ENCODE data around the gene CDH13.
"Not testable (repeated sequence)": the region's sequence is repeated elsewhere in the genome, so short reads cannot be mapped to it uniquely, and the experiment has no call there.

Gene CDH13

DNA sequence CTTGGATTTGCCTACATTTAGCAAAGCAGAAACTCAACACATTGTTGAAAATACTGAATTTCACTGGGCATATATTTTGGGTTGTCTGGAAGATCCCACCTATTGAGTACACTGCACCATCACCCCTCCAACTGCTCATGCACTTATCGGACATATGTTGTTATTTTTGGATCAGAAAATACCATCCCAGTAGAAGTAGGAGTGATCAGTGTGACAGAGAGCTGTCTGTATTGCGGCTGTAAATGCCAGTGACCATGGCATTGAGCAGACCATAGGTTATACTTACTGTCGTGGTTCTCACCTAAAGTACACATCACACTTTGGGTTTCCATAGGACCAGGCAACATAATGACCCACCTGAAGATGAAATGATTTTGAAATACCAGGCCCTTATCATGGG is 264.7 kb downstream of the CDH13 start:
- no peak for DNase-seq (ENCODE audit: low read depth)

DNA sequence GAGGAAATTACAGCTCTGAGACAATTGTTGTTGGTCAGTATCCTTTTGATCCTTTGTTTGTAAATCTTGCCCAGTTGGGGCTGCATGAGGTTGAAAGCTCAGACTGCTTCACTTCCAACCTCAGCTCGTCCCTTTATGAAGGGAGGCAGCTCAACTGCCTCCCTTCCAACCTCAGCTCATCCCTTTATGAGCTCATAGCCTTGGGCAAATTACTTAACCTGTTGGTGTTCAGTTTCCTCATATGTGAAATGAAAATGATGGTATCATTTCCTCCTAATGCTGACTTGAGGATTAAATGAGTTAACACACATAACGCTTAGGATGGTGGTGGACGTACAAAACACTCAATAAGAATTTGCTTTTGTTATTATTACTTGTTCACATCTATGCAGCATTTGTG is 265.1 kb downstream of the CDH13 start:
- no peak for DNase-seq (ENCODE audit: low read depth)

DNA sequence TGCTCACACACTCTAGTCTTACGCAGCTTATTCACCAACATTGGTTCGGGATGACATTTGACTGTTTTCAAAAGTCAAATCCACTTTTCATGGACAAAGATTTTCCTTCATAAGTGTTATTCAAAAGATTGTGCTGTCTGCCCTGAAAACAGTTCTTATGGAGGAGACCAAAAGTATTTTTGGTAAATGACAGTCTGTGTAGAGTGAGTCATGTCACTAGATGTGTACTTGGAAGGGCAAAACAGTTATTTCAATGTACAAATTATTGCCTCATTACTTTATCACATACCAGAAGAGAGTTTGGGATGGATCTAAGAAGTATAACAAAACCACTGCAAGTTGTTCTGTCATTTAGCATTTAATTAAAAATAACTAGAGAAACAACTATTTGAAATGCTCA is 265.6 kb downstream of the CDH13 start:
- no peak for DNase-seq (ENCODE audit: low read depth)

DNA sequence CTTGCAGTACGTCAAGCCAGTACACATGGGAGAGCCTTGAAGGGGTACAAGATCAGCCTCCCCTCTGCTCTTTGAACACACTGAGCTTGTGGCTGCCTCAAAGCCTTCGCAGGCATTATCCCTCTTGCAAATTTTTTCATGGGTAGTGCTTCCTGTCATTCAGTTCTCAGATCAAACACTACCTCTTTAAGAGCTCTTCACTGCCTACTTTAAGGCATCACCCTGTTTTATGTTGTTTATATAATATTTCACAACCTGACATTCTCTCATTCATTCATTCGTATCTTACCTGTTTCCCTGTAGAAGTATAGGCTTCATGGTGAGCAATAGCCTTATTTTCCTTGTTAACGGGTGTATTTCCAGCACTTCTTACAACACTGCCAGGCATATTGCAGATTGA is 269.1 kb downstream of the CDH13 start:
- DNase-seq (ENCODE audit: low read depth) = no peak

DNA sequence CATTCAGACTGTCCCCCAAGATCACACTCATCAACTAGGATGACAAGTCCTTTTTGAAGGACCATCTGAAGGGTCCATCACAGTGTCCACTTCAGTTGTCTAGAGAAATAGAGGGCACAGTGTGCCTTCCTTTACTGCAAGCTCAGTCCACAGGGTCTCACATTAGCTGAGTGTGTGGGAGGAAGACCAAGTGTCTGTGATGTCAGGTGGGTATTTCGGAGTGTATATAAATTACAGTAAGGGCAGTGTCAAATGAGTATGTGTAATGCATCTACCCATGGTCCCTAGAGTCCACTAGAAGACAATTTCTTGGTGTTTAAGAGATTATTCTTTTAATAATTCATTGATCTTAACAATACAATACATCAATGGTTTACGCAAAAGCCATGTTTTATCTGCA is 272.2 kb downstream of the CDH13 start:
- no peak for DNase-seq (ENCODE audit: low read depth)

DNA sequence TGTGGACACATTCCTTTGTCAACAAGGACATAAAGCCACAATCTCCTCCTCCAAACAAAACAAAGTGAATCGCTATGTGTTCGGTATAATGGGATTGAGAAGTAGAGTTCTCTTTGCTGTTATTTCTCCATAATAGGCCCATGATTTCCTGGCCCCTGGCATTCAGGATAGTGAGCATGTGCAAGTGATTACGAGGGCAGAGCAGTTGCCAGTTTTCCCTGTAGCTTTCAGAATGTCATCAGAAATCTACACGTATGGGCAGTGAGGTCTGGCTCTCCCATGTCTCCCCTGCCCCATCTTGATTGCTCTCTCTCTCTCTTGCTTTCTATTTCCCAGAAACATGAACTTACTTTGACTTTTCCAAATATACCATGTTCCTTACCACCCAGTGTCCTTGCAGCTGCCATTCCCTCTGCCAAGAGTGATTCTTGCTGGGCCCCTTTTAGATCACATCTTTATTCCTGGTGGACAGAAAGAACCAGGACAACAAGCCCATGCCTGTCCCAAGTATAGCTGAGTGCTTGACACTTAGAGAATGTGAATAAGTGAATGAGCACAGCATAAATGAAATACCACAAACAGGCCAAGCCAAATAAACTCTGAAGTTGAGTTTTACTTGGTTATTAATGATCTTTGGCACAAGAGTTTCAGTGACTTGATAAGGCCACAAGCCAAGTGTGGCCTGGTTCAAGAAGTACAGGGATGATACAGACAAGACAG is 273.1 kb downstream of the CDH13 start:
- no peak for DNase-seq (ENCODE audit: low read depth)

DNA sequence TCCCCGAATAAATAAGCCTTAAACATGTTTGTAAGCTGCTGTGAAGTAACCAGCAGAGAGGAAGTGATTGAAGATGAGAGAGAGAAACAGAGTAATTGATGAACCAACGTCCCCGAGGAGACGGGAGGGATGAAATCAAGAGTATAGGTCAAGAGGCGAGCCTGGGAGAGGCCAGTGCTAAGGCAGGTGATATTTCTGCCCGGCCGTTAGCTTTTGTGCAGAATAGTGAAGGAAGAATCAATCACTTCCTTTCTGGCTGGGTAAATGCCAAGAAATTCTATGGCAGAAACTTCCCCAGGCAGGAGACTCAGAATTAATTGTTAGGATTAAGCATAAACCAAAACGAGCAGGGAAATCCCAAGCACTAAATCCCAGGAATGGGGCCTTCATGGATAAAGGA is 273.8 kb downstream of the CDH13 start:
- DNase-seq (ENCODE audit: low read depth) = no peak

DNA sequence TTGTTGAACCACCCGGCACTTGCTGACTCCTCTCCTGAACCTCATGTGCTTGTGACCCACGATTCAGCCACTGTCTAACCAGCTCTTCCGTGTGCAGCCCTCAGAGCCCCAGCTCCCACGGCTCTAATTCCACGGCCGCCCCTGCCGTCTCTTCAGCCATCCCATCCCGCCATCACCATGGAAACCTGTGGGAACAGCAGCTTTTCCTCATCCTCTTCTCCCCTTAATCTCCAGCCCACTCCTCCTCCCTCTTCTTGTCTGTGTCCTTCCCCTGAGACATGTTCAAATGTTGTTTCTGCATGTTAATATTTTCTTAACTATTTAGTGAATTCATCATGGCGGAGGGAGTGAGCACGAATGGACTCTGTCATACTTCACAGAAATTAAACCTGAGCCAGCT is 285.2 kb downstream of the CDH13 start:
- DNase-seq (ENCODE audit: low read depth) = no peak

DNA sequence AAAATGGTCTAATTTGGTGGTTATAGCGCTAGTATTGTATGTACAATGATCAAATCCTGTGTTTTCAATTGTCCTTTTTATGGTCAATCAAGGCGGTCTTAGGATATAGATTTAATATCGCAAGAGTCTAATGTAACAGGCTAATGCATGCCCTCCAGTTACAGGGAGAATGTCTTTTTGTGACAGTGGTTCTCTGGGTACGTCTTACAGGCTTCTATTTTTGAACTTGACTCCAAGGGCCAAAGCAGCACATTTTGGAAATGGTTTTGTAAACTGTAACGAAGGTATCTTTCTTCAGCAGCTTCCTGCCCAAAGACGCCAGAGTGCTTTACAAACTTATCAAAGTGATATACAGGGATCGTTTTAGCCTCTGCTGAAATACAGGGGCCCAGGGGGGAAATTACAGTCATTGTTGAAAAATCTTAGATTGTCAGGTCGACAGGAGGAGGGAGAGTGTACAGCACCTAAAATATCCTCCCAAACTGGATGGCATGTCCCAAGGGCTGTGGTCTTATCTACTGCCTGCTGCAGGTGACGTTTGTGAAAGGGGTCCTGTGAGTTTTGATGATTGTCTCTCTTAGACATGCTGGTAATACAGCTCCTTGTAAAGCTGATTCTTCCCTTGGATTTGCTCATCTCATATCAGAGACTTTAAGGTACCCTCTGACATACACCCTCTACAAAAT is 288.5 kb downstream of the CDH13 start:
- DNase-seq (ENCODE audit: low read depth) = no peak

DNA sequence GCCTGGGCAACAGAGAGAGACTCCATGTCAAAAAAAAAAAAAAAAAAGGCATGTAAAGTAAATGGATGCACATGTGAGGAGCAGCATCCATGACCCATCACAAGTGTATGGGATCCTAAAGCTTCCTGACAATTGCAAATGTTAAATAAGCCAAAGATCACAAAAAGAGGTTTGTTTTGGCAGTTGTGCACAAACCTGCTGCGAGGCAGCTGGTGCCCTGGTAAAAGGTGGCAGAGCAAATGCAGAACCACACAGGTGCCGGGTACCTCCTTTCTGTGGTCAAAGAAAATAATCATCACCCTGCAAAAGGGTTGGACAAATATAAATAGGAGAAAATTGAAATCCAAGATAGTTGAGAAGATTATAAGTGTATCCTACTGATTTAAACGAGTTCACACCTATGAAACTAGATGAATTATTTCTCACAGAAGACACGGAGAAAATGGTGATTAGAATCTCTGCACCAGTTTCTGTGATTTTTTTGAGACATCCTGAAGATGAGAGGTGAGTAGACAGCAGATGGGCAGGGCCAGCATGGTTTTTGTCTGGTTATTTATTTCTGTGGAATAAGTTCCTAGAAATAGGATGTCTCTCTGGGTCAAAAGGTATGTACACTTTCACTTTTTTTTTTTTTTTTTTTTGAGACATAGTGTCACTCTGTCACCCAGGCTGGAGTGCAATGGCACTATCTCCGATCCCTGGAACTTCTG is 291.3 kb downstream of the CDH13 start:
- DNase-seq (ENCODE audit: low read depth) = no peak

DNA sequence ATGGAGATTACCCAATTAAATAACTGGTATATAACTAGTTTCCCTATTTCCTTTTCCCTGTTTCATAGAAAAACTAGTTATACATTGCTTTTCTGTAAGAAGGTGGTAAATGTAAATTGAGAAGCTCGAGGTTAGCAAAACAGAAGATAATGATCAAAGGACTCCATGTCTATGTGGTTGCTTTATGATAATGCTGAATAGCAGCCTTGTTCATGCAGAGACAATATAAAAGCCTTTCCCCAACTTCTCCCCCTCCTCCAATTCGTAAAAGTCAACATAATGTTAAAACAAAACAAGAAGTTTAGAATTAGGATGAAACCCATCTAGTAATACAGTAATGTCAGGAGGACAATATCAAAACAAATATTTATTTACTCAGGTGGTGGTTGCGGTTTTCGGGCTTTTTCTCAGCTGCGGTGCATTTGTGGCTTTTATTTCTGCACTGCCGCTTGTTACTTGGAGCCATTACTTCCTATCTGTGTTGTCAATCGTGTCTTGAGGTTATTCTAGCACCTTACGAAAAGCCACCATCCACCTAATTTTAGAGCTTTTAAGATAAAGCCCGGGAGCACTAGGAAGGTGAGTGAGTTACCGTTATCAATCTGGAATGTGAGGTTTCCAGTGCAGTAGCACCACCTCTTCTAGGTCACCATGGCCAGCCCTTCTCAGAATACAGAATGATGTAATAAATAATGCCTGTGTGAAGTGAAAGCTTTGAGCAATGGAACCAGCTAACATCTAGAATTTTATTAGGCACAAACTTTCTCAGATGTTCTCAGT is 297.5 kb downstream of the CDH13 start:
- no peak for DNase-seq (ENCODE audit: low read depth)

DNA sequence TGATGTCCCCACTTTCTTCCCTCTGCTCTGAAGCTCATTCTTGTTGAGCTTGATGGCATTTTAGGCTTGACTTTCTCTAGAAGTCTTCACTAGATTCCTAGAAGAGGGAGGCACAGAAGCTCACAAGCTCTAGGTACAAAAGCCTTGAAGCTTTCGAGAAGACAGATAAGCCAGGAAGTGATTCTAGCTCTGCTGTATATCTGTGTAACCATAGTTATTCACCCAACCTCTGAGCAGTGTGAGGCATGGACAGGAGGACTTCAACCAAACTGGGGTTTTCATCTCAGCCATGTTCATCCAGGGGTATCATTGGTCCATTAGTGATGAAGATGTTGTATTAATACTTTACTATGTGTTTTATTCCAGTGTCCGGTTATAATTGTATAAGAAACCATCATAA is 299.7 kb downstream of the CDH13 start:
- no peak for DNase-seq (ENCODE audit: low read depth)

DNA sequence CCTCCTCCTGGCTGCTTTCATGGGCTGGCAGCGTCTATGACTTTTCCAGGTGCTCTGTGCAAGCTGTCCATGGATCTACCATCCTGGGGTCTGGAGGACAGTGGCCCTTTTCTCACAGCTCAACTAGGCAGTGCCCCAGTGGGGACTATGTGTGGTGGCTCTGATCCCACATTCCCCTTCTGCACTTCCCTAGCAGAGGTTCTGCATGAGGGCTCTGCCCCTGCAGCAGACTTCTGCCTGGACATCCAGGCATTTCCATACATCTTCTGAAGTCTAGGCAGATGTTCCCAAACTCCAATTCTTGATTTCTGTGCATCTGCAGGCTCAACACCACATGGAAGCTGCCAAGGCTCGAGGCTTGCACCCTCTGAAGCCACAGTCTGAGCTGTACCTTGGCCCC is 307.2 kb downstream of the CDH13 start:
- not testable (repeated sequence) for DNase-seq (ENCODE audit: low read depth)

DNA sequence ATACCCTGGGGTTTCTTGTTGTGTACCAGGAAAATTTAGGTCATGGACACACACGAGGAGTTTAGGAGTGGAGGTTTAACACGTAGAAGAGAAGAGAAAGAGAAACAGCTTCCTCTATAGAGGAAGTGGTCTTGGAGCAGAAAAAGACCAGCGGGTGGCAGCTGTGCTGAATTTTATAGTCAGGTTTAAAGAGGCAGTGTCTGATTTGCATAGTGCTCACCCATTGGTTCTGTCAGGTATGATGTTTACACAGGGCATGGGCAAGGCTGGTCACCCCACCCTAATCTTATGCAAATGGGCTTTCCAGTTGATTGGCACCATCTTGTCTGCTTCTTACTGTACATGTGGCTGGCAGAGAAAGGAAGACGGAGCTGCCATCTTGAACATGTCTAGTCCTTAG is 309.0 kb downstream of the CDH13 start:
- DNase-seq (ENCODE audit: low read depth) = no peak

DNA sequence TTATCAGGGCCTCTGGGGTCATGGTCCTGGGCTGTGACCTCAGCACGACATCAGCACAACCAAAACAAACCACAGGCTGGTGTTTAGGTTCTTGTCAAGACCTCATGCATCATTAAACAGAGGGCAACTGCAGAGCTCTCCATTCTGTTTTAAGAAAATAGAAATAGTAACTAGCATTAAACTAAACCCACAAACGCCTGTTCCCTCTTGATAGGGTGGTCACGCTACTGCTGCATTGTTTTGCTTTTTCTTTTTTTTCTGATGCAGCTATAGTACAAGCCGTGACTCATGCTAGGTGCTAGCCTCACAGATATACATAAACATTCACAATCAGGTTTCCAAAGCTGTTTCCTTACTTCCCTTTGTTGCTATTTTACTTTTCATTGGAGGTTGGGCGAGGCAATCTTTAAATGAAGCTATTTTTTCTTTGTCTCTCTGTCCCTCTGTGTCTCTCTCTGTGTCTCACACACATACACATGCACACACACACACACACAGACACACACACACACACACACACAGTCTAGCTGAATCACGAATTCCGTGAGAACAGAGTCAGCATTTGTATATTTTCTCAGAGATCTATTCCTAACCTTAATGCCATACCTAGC is 310.3 kb downstream of the CDH13 start:
- DNase-seq (ENCODE audit: low read depth) = no peak

DNA sequence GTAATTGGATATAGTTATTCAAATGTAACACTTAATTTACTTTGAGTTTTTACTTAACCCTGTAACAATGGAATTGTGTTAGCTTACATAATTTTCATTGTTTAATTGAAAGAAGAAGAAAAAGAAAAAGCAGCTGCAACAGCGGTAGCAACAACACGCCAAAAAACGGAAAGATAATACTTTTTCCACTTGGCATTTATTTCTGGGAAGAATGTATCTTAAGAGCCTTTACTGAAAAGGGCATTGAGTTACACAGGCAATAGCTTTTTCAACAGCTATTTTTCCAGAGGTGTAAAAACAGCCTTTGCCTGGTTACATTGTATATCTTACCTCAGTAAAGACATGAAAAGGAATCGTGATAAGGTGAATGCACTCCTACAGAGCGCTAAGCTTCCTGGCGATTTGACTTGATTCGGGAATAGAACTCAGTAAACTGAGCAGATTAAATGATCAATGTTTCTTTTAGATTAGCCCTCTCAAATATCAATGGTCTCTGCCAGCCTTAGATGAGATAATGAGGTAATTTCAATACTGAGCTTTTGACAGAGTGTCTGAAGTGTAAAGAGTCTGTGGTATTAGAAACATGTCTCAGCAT is 311.3 kb downstream of the CDH13 start:
- no peak for DNase-seq (ENCODE audit: low read depth)

DNA sequence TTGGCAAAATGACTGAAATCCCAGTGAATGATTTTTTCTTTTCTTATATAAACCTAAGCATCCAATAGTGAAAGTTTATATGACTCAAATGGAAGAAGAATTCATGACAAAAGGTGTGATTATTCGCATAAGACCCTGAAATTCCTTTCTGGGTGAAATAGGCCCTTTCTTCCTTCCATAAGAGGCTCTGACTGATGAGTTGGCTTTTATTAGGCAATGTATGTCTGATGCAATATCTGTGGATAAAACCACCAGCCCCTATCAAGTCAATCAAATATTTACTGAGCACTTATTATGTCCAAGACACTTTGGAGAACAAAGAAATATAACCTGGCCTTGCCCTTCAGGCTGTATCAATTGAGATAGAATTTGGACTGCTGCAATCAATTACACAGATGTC is 316.6 kb downstream of the CDH13 start:
- DNase-seq (ENCODE audit: low read depth) = no peak

DNA sequence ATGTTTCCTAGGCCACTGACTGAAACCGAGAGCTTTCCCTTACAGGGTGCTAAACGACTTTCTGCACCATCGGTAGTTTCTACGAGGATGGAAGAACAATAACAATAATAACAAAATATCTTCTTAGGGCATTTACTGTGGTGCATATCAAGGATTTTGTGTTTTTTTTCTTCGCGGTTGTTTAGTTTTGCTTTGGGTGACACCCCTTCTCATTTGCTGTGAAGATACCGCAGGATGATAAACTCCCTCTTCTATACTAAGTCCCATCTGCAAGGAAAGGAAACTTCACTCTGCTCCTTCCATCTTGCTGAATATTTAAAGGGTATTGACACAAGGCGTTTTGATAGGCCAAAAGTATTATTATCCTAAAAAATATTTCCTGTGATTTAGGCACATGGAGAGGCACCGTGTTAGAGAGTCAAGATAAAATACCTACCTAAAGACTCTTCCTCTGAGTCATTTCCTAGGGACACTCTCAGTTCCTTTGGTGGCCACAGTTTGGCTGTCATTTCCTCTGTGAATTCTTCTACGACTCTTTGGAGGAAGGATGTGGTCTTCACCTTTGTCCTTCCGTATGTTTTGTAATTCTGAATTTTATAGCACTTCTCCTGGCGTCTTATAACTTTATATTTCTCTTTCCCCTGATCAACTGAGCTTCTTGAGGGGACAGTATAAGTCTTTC is 318.8 kb downstream of the CDH13 start:
- no peak for DNase-seq (ENCODE audit: low read depth)

DNA sequence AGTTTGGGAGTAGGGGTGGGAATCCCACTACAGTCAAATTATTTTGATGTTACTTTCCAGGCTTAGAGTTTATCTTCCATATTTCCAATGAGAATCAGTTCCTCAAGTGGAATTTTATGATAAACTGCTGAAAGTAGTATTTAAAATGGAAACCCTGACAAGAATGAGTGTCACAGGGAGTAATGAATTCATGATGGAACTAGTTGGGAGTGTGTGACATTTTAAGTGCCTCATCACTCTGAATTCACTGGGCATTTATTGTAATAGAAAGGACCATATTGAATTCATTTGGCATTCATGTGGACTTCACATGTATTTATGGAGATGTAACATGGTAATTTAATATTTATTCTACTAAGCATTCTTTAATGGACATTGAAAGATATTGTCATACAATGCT is 320.9 kb downstream of the CDH13 start:
- no peak for DNase-seq (ENCODE audit: low read depth)

DNA sequence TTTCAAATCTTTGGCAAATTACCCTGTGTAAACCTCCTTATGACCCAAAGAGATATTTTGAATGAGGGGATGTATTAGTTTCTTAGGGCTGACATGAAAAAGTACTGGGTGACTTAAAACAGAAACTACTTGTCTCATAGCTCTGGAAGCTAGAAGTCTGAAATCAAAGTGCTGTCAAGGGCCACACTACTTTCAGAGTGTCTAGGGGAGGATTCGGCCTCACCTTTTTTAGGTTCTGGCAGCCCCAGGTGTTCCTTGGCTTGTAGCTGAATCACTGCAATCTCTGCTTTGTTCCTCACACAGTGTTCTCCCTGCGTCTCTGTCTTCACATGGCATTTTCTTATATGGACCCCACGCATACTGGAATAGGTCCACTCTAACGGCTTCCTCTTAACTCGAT is 322.2 kb downstream of the CDH13 start:
- no peak for DNase-seq (ENCODE audit: low read depth)

DNA sequence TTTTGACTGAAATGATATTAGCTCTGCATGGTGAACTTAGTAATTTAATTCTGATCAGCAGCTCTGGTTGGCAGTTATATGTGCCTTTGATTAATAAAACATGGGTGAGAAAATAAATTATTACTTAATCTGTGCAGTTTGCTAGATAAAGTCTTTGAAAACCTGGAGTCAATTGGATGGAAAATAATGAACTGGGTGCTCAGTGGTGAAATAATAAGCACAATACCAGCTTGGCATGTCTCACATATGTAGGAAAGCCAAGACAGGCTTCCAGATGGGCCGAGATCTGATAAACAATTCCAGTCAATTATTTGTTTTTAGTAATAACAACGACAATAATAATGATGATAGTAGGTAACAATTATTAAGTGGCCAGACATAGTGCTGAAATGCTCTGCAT is 326.7 kb downstream of the CDH13 start:
- DNase-seq (ENCODE audit: low read depth) = no peak

Measured in activated T-helper 1 cell treated with Interleukin-2 at 50 U/mL for 16 hours (primary cell).